Testis (tissue), 2 donors: ENCODE measurements around the gene ATM.

Experiments used
- POLR2A ChIP-seq: fragments of 450-650 bp; IDR thresholded peaks from one replicate; pipeline ENCODE4 v1.6.1; 2017; ENCODE audit warnings: antibody characterized with exemption, mild to moderate bottlenecking, moderate library complexity
- TF ChIP-seq, protein P1 (sequence below), 3 experiments: fragments of 450-650 bp in 2 of 3; fragments of 200-600 bp in 1 of 3; sonication (generic) in 1 of 3; IDR thresholded peaks; one replicate each; pipeline ENCODE4 v1.5.1; 2016 to 2019; ENCODE audit warnings: antibody characterized with exemption in 3 of 3, mild to moderate bottlenecking in 2 of 3, moderate library complexity in 1 of 3

GRCh38 chr11:108398439-108398838 is 175.6 kb downstream of the ATM start:
- TF ChIP-seq, protein P1, sequence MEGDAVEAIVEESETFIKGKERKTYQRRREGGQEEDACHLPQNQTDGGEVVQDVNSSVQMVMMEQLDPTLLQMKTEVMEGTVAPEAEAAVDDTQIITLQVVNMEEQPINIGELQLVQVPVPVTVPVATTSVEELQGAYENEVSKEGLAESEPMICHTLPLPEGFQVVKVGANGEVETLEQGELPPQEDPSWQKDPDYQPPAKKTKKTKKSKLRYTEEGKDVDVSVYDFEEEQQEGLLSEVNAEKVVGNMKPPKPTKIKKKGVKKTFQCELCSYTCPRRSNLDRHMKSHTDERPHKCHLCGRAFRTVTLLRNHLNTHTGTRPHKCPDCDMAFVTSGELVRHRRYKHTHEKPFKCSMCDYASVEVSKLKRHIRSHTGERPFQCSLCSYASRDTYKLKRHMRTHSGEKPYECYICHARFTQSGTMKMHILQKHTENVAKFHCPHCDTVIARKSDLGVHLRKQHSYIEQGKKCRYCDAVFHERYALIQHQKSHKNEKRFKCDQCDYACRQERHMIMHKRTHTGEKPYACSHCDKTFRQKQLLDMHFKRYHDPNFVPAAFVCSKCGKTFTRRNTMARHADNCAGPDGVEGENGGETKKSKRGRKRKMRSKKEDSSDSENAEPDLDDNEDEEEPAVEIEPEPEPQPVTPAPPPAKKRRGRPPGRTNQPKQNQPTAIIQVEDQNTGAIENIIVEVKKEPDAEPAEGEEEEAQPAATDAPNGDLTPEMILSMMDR (IDR thresholded peaks at IDR 0.05): no peak
- no peak for TF ChIP-seq POLR2A
